WTC11 (cell line): ENCODE results near the gene SBSN. TPM values are rescaled to one million over a fixed set of nuclear protein-coding genes. Genes with fewer than 3 reads are reported as not detected.

ENCODE experiments used
- ATAC-seq: fragments of 200-7000 bp; cut with Tn5 transposase; 2 replicates; pipeline ENCODE4 v1.10.0; 2021; ENCODE audit warnings: mild to moderate bottlenecking, moderate library complexity
- CTCF ChIA-PET: fragments of 300-600 bp; sonication (Branson Sonifier 250); formaldehyde crosslinking; loops from one replicate; lab custom pipeline; 2021; ENCODE audit warnings: antibody characterized with exemption; lab: Charles Lee
- POLR2A ChIA-PET: fragments of 350-600 bp; sonication (Branson Sonifier 250); formaldehyde crosslinking; loops from one replicate; lab custom pipeline; 2021; ENCODE audit warnings: antibody characterized with exemption; lab: Charles Lee
- DNase-seq: peaks from one replicate; pipeline ENCODE4 v3.0.0; 2021; ENCODE audit warnings: low spot score
- H3K27ac Mint-ChIP-seq: 2 replicates; pipeline ENCODE4 v1.8.0; 2021; ENCODE audit warnings: mixed read lengths
- H3K27me3 Mint-ChIP-seq: 2 replicates; pipeline ENCODE4 v1.8.0; 2021; ENCODE audit warnings: low read depth, mild to moderate bottlenecking, moderate library complexity, mixed read lengths
- H3K36me3 Mint-ChIP-seq: 2 replicates; pipeline ENCODE4 v1.8.0; 2021; ENCODE audit warnings: mixed read lengths
- H3K4me1 Mint-ChIP-seq: 2 replicates; pipeline ENCODE4 v1.8.0; 2022; ENCODE audit warnings: mixed read lengths
- H3K4me3 Mint-ChIP-seq: 2 replicates; pipeline ENCODE4 v1.8.0; 2021; ENCODE audit warnings: mild to moderate bottlenecking, moderate library complexity, mixed read lengths
- H3K9me3 Mint-ChIP-seq: 2 replicates; pipeline ENCODE4 v1.8.0; 2021; ENCODE audit warnings: mixed read lengths
- NR3C1 ChIP-seq: sonication (generic); formaldehyde crosslinking; conservative IDR thresholded peaks from 2 replicates; pipeline ENCODE4 v1.8.1; 2023; ENCODE audit warnings: low read depth, mild to moderate bottlenecking, missing genetic modification reagents
- ZBTB21 ChIP-seq: sonication (generic); formaldehyde crosslinking; IDR thresholded peaks from 2 replicates; pipeline ENCODE4 v1.8.1; 2023; ENCODE audit warnings: mild to moderate bottlenecking, missing genetic modification reagents, borderline replicate concordance
- total RNA-seq: library from RNA; stranded (reverse); gene quantifications from 3 replicates; pipeline ENCODE4 v1.2.3, GENCODE V29; 2021
- TF ChIP-seq, protein P1 (sequence below): fragments of 250-450 bp; sonication (Bioruptor Pico); conservative IDR thresholded peaks from 2 replicates; pipeline ENCODE4 v1.9.0; 2021; ENCODE audit warnings: mild to moderate bottlenecking
- TF ChIP-seq, protein P2 (sequence below): sonication (generic); formaldehyde crosslinking; IDR thresholded peaks from 2 replicates; pipeline ENCODE4 v1.8.1; 2023; ENCODE audit warnings: mild to moderate bottlenecking, missing genetic modification reagents, borderline replicate concordance
- TF ChIP-seq, protein P3 (sequence below): sonication (generic); formaldehyde crosslinking; IDR thresholded peaks from 2 replicates; pipeline ENCODE4 v1.8.1; 2023; ENCODE audit warnings: mild to moderate bottlenecking, missing genetic modification reagents
- TF ChIP-seq, protein P4 (sequence below): sonication (generic); formaldehyde crosslinking; IDR thresholded peaks from 2 replicates; pipeline ENCODE4 v1.8.1; 2023; ENCODE audit warnings: mild to moderate bottlenecking, missing genetic modification reagents, moderate library complexity
- TF ChIP-seq, protein P5 (sequence below): sonication (generic); formaldehyde crosslinking; IDR thresholded peaks from 2 replicates; pipeline ENCODE4 v1.8.0; 2022; ENCODE audit warnings: missing genetic modification reagents

The SBSN gene
- total RNA-seq, 1 experiment from 2014 or later = 0.15 TPM

DNA sequence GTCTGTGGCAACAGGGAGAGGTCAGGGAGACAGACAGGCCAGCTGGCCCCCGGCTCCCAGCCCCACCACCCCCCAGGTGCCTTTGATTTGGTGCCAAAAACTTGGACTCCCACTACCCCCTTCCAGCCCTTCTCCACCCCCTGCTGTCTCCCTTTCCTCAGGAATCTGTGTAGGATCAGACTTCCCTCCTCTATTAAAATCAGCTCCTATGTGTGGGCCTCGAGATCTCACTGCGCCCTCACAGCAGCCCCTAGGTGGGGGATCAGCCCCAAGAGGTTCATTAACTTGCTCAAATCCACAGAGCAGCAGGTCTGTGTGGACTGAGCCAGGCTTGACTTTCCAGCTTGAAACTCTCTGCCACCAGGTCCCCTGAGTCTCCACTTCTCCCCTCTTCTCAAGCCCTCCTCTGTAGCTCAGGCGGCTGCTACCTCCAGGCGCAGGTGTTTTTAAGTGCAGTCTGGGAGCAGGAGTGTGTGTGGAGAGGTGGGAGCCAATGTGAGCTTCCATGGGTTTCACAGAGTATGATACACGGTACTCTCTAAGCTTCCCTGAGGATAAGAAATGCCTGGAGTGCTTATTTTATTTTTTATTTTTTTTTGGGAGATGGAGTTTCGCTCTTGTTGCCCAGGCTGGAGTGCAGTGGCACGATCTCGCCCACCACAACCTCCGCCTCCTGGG is 6.8 kb upstream of the SBSN start (continued):
- TF ChIP-seq, protein P1, sequence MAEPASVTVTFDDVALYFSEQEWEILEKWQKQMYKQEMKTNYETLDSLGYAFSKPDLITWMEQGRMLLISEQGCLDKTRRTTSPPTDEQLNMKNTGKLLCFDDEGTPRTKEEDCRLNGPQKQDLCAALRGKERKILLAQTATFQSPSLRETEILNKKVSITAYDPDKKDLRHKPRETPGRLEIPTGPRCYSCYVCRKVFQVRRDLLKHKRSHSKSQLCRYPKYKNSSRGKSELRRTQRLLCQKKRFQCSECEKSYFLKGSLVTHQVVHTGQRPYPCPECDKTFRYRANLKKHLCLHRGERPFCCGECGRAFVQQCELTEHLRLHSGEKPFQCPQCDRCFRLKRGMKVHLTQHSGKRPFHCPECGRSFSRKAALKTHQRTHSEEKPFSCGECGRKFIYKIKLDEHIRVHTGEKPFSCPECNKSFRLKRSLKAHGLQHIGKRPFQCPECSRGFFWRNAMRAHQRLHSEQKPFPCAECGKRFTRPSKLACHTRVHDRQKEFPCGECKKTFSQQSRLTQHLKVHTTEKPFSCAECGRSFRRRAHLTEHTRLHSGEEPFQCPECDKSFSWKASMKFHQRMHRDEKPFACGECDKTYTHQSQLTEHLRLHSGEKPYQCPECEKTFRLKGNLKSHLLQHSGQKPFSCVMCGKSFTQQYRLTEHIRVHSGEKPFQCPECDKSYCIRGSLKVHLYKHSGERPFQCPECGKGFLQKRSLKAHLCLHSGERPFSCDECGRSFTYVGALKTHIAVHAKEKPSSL (CRISPR knock-in tag) = no peak
- TF ChIP-seq NR3C1 = no peak

DNA sequence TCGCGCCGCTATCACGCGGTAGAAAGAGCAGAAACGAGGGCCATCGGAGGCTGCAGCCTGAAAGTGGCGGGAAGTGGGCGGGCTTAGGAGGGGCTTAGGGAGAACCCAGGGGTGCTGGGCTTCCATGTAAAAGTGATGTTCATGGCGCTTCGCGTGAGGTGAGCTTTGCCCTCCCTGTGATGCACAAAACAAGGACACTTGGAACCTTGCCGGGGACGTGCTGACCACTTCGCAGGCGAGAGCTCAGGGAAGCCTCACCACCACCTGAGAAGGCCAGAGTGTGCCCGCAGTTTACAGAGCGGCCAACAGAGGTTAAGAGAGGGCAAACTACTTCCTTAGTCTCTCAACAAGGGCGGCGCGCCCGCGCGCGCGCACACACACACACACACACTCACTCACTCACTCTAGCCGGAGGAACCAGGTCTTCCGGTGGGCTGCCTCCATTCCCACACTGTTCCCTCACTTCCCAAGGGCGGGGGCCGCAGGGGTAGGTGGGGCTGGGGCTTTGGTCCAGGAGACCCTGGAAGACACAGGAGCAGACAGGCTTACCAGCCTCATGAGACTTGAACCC is 5.8 kb upstream of the SBSN start:
- no peaks in the 10 kb centered on the region for H3K9me3 Mint-ChIP-seq
- ATAC-seq = peak; percentile 76
- POLR2A ChIA-PET = interaction anchor here (0.6 to 0.9 kb wide), 2 partner anchors 19 to 39 kb away, joined by 3 to 4 read pairs; no protein-coding TSS in a partner anchor
- peak overlapping the region; percentile 57 for H3K4me3 Mint-ChIP-seq
- H3K4me1 Mint-ChIP-seq = peaks cover 27% of the 10 kb centered on the region
- no peaks in the 10 kb centered on the region for H3K36me3 Mint-ChIP-seq
- peaks cover 30% of the 10 kb centered on the region for H3K27me3 Mint-ChIP-seq
- CTCF ChIA-PET = interaction anchor here (1.0 to 2.1 kb wide), 3 partner anchors 10 to 24 kb away, joined by 4 to 10 read pairs (median 4); no protein-coding TSS in a partner anchor
- peak; percentile 65 for DNase-seq
- TF ChIP-seq, protein P2, sequence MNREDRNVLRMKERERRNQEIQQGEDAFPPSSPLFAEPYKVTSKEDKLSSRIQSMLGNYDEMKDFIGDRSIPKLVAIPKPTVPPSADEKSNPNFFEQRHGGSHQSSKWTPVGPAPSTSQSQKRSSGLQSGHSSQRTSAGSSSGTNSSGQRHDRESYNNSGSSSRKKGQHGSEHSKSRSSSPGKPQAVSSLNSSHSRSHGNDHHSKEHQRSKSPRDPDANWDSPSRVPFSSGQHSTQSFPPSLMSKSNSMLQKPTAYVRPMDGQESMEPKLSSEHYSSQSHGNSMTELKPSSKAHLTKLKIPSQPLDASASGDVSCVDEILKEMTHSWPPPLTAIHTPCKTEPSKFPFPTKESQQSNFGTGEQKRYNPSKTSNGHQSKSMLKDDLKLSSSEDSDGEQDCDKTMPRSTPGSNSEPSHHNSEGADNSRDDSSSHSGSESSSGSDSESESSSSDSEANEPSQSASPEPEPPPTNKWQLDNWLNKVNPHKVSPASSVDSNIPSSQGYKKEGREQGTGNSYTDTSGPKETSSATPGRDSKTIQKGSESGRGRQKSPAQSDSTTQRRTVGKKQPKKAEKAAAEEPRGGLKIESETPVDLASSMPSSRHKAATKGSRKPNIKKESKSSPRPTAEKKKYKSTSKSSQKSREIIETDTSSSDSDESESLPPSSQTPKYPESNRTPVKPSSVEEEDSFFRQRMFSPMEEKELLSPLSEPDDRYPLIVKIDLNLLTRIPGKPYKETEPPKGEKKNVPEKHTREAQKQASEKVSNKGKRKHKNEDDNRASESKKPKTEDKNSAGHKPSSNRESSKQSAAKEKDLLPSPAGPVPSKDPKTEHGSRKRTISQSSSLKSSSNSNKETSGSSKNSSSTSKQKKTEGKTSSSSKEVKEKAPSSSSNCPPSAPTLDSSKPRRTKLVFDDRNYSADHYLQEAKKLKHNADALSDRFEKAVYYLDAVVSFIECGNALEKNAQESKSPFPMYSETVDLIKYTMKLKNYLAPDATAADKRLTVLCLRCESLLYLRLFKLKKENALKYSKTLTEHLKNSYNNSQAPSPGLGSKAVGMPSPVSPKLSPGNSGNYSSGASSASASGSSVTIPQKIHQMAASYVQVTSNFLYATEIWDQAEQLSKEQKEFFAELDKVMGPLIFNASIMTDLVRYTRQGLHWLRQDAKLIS (CRISPR knock-in tag) = no peak
- TF ChIP-seq, protein P3, sequence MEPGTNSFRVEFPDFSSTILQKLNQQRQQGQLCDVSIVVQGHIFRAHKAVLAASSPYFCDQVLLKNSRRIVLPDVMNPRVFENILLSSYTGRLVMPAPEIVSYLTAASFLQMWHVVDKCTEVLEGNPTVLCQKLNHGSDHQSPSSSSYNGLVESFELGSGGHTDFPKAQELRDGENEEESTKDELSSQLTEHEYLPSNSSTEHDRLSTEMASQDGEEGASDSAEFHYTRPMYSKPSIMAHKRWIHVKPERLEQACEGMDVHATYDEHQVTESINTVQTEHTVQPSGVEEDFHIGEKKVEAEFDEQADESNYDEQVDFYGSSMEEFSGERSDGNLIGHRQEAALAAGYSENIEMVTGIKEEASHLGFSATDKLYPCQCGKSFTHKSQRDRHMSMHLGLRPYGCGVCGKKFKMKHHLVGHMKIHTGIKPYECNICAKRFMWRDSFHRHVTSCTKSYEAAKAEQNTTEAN (CRISPR knock-in tag) = no peak
- TF ChIP-seq, protein P4, sequence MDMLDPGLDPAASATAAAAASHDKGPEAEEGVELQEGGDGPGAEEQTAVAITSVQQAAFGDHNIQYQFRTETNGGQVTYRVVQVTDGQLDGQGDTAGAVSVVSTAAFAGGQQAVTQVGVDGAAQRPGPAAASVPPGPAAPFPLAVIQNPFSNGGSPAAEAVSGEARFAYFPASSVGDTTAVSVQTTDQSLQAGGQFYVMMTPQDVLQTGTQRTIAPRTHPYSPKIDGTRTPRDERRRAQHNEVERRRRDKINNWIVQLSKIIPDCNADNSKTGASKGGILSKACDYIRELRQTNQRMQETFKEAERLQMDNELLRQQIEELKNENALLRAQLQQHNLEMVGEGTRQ (CRISPR knock-in tag) = 0 out of 2 replicates have a peak, but pooled peaks have one; percentile 25
- 0 out of 2 replicates have a peak overlapping the region, but pooled peaks have one; percentile 25 for H3K27ac Mint-ChIP-seq

DNA sequence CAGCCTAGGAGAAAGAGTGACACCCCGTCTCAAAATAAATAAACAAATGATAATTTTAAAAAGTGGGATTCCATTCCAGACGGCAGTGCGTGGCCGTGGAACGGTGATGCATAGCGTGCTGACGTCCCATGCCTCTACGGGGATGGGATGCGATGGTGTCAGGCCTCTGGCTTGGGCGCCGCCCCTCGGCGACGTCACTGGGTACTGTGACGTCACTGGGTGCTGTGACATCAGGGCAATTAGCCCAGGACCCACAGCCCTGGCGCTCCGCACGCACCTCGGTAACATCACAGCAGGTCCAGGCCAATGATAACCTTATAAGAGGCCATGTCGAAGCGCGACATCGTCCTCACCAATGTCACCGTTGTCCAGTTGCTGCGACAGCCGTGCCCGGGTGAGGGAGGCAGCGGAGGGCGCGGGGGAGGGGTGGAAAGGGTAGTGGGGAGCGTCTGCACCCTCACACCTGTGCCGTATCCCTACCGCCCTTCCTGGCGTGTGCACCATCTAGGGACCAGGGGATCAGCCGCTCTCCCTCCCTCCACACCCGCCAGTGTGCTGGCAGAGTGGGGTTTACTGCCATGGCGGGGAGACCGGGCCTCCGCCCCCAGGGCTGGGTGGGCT is 5.2 kb upstream of the SBSN start, which contains the start of gene GAPDHS:
GAPDHS (plus strand) TSS at position 256 of the 621 bp plus-strand sequence; CDS start at position 328, 72 bp downstream.
- Mint-ChIP-seq H3K4me3 (peak within 1 kb of the TSS; percentile 57), H3K27ac (0 out of 2 replicates have a peak within 1 kb of the TSS, but pooled peaks have one; percentile 25), H3K36me3 (no peaks in the 10 kb centered on the region), H3K27me3 (peaks cover 36% of the 10 kb centered on the region), H3K9me3 (no peaks in the 10 kb centered on the region), H3K4me1 (peaks cover 27% of the 10 kb centered on the region)
- TF ChIP-seq, protein P5, sequence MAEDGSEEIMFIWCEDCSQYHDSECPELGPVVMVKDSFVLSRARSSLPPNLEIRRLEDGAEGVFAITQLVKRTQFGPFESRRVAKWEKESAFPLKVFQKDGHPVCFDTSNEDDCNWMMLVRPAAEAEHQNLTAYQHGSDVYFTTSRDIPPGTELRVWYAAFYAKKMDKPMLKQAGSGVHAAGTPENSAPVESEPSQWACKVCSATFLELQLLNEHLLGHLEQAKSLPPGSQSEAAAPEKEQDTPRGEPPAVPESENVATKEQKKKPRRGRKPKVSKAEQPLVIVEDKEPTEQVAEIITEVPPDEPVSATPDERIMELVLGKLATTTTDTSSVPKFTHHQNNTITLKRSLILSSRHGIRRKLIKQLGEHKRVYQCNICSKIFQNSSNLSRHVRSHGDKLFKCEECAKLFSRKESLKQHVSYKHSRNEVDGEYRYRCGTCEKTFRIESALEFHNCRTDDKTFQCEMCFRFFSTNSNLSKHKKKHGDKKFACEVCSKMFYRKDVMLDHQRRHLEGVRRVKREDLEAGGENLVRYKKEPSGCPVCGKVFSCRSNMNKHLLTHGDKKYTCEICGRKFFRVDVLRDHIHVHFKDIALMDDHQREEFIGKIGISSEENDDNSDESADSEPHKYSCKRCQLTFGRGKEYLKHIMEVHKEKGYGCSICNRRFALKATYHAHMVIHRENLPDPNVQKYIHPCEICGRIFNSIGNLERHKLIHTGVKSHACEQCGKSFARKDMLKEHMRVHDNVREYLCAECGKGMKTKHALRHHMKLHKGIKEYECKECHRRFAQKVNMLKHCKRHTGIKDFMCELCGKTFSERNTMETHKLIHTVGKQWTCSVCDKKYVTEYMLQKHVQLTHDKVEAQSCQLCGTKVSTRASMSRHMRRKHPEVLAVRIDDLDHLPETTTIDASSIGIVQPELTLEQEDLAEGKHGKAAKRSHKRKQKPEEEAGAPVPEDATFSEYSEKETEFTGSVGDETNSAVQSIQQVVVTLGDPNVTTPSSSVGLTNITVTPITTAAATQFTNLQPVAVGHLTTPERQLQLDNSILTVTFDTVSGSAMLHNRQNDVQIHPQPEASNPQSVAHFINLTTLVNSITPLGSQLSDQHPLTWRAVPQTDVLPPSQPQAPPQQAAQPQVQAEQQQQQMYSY = no peak
- peak; percentile 94; the same call in 1 of the 2 replicates for TF ChIP-seq ZBTB21 (CRISPR knock-in tag)
- DNase-seq (peak; percentile 48), ATAC-seq (no peak; the same call in 1 of the 2 replicates)
- CTCF ChIA-PET = interaction anchor here (1.0 kb wide), 1 partner anchor 16 kb away, joined by 4 read pairs; no protein-coding TSS in a partner anchor
- POLR2A ChIA-PET = interaction anchor here (0.6 to 0.9 kb wide), 2 partner anchors 19 to 38 kb away, joined by 3 to 4 read pairs; no protein-coding TSS in a partner anchor
